ENCODE results near the gene ENPP6.

Gene ENPP6

GRCh38 chr4:184238072-184238745, 20.5 kb upstream of the ENPP6 start:
- H3K4me3 ChIP-seq (ENCODE audit: low read length) = no peak overlapping the region
- no peak for DNase-seq (ENCODE audit: low read depth)
- TF ChIP-seq, protein P1, sequence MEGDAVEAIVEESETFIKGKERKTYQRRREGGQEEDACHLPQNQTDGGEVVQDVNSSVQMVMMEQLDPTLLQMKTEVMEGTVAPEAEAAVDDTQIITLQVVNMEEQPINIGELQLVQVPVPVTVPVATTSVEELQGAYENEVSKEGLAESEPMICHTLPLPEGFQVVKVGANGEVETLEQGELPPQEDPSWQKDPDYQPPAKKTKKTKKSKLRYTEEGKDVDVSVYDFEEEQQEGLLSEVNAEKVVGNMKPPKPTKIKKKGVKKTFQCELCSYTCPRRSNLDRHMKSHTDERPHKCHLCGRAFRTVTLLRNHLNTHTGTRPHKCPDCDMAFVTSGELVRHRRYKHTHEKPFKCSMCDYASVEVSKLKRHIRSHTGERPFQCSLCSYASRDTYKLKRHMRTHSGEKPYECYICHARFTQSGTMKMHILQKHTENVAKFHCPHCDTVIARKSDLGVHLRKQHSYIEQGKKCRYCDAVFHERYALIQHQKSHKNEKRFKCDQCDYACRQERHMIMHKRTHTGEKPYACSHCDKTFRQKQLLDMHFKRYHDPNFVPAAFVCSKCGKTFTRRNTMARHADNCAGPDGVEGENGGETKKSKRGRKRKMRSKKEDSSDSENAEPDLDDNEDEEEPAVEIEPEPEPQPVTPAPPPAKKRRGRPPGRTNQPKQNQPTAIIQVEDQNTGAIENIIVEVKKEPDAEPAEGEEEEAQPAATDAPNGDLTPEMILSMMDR (conservative IDR thresholded peaks at IDR 0.05; ENCODE audit: low read length) = no peak

DNA sequence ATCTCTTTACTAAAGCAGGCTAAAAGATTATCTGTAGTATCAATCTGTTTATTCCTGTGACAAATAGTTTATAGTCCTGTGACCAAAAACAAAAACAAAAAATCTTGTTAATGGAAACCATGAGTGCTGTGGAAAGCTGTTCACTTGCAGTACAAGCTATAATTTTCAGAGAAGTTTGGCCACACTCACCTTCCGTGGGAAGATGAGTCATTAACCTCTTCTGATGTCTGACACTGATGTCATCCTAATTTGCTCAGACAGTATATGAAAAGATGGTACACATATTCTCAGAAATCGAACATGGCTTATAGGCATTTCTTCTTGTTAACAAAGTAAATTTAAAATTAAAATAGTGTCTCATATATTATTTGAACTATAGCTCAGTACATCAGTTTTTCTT, 19.9 kb upstream of the ENPP6 start:
- no peak for DNase-seq (ENCODE audit: low read depth)
- H3K4me3 ChIP-seq (ENCODE audit: low read length) = no peak overlapping the region
- TF ChIP-seq, protein P1 (conservative IDR thresholded peaks at IDR 0.05; ENCODE audit: low read length) = no peak

- no peak for DNase-seq (ENCODE audit: low read depth)
- TF ChIP-seq, protein P1 (conservative IDR thresholded peaks at IDR 0.05; ENCODE audit: low read length) = no peak
- no peak overlapping the region for H3K4me3 ChIP-seq (ENCODE audit: low read length)
These were observed 17.9 kb upstream of the ENPP6 start for GRCh38 chr4:184235526-184235925.

DNA sequence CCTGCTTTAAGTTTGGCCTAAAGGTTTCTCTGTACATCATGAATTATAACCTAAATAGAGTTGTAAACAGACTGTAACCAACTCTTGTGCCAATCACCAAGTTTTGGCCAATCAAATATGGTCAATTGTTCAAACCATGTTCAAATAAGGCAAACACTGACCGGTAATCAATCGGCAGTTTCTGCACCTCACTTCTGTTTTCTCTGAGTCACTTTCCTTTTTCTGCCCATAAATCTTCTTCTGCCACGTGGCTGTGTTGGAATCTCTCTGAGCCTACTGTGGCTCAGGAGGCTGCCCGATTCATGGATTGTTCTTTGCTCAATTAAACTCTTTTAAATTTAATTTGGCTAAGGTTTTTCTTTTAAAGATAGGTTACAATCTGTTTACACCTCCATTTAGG, 16.5 kb upstream of the ENPP6 start:
- no peak overlapping the region for H3K4me3 ChIP-seq (ENCODE audit: low read length)
- TF ChIP-seq, protein P1 (conservative IDR thresholded peaks at IDR 0.05; ENCODE audit: low read length) = no peak
- no peak for DNase-seq (ENCODE audit: low read depth)

- TF ChIP-seq, protein P1 (conservative IDR thresholded peaks at IDR 0.05; ENCODE audit: low read length) = no peak
- no peak overlapping the region for H3K4me3 ChIP-seq (ENCODE audit: low read length)
- no peak for DNase-seq (ENCODE audit: low read depth)
These were observed 15.3 kb upstream of the ENPP6 start for GRCh38 chr4:184232975-184233374.

GRCh38 chr4:184232202-184232601, 14.5 kb upstream of the ENPP6 start:
- H3K4me3 ChIP-seq (ENCODE audit: low read length) = no peak overlapping the region
- DNase-seq (ENCODE audit: low read depth) = no peak
- TF ChIP-seq, protein P1 (conservative IDR thresholded peaks at IDR 0.05; ENCODE audit: low read length) = no peak

DNA sequence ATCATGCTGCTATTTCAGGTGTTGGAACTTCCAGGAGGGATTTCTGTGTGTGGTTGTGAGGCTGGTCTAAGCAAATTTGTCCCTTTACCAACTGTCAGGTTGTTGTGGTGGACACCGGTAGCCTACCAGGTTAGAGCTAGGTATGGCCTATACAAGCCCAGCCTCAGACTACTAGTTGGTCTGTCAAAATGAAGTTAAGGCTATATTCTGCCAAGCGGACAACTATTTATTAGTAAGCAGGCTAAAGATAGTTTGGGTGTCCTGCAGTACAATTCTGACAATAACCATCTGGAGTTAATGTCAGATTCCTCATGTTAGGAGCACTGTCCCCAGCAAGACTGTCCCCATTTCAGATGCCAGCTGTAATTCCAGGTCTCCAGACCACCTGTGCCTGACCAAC, 13.9 kb upstream of the ENPP6 start:
- TF ChIP-seq, protein P1 (conservative IDR thresholded peaks at IDR 0.05; ENCODE audit: low read length) = no peak
- no peak for DNase-seq (ENCODE audit: low read depth)
- no peak overlapping the region for H3K4me3 ChIP-seq (ENCODE audit: low read length)
